Loucy (cell line): Measurements from ENCODE around the gene MOCOS.

Source experiments
- H2AFZ ChIP-seq: fragments of 200-600 bp; sonication (generic); 2 replicates; pipeline ENCODE4 v1.6.0; 2016; ENCODE audit warnings: antibody characterized with exemption, mild to moderate bottlenecking, low read length, moderate library complexity
- H3F3A ChIP-seq: fragments of 200-600 bp; 2 replicates; pipeline ENCODE4 v1.6.0; 2016; ENCODE audit warnings: antibody characterized with exemption, low read depth, mild to moderate bottlenecking
- H3K27me3 ChIP-seq: fragments of 200-600 bp; sonication (generic); 2 replicates; pipeline ENCODE4 v1.6.1; 2014; ENCODE audit warnings: low read length, mild to moderate bottlenecking; ENCODE audit not compliant: insufficient read depth, poor library complexity, severe bottlenecking
- H3K36me3 ChIP-seq: fragments of 200-600 bp; sonication (generic); 2 replicates; pipeline ENCODE4 v1.6.1; 2016; ENCODE audit warnings: low read length; ENCODE audit not compliant: insufficient read depth
- H3K4me1 ChIP-seq: fragments of 200-600 bp; sonication (generic); 2 replicates; pipeline ENCODE4 v1.5.1; 2014; ENCODE audit warnings: low read length, mild to moderate bottlenecking; ENCODE audit not compliant: insufficient read depth, poor library complexity, severe bottlenecking
- H3K4me2 ChIP-seq: fragments of 200-600 bp; sonication (generic); 2 replicates; pipeline ENCODE4 v1.6.0; 2014; ENCODE audit warnings: antibody characterized with exemption, low read length, low read depth, mild to moderate bottlenecking; ENCODE audit not compliant: poor library complexity, severe bottlenecking
- H3K4me3 ChIP-seq: fragments of 200-600 bp; sonication (generic); 2 replicates; pipeline ENCODE4 v1.5.1; 2014; ENCODE audit warnings: low read length, mild to moderate bottlenecking, mixed read lengths; ENCODE audit not compliant: poor library complexity, severe bottlenecking
- H3K79me2 ChIP-seq: fragments of 200-600 bp; sonication (generic); 2 replicates; pipeline ENCODE4 v1.6.1; 2014; ENCODE audit warnings: low read length; ENCODE audit not compliant: insufficient read depth
- H3K9ac ChIP-seq: fragments of 200-600 bp; sonication (generic); 2 replicates; pipeline ENCODE4 v1.6.0; 2014; ENCODE audit warnings: mild to moderate bottlenecking, low read depth, low read length, moderate library complexity; ENCODE audit not compliant: poor library complexity, severe bottlenecking
- H3K9me2 ChIP-seq: fragments of 200-600 bp; sonication (generic); replicated peaks from 2 replicates; pipeline ENCODE4 v1.6.1; 2016; ENCODE audit warnings: low read depth, low read length, mixed read lengths
- H3K9me3 ChIP-seq: fragments of 200-600 bp; sonication (generic); 2 replicates; pipeline ENCODE4 v1.6.1; 2014; ENCODE audit warnings: mild to moderate bottlenecking, antibody characterized with exemption, low read length, low read depth; ENCODE audit not compliant: insufficient read depth
- H4K20me1 ChIP-seq: fragments of 200-600 bp; sonication (generic); 2 replicates; pipeline ENCODE4 v1.6.0; 2014; ENCODE audit warnings: antibody characterized with exemption, low read length, mild to moderate bottlenecking; ENCODE audit not compliant: insufficient read depth, poor library complexity, severe bottlenecking
- EZH2phosphoT487 ChIP-seq: fragments of 200-600 bp; IDR thresholded peaks from 2 replicates; pipeline ENCODE4 v1.6.1; 2018; ENCODE audit warnings: antibody characterized with exemption, mild to moderate bottlenecking, moderate library complexity, borderline replicate concordance
- TF ChIP-seq, protein P1 (sequence below): fragments of 200-600 bp; sonication (generic); conservative IDR thresholded peaks from 2 replicates; pipeline ENCODE4 v1.5.1; 2014; ENCODE audit warnings: mild to moderate bottlenecking, antibody characterized with exemption, low read length

Gene MOCOS

GRCh38 chr18:36157441-36157840 is 29.9 kb upstream of the MOCOS start:
- Histone ChIP-seq H3K9ac (no peak overlapping the region), H3K4me3 (no peak overlapping the region), H3K27me3 (no peaks in the 10 kb centered on the region), H3K4me2 (no peak overlapping the region), H3K9me3 (no peaks in the 10 kb centered on the region), H3F3A (no peaks in the 10 kb centered on the region), H3K4me1 (no peaks in the 10 kb centered on the region), H3K9me2 (no peaks in the 10 kb centered on the region), H3K36me3 (peaks cover 94% of the 10 kb centered on the region; the same call in 1 of the 2 replicates), H4K20me1 (peaks cover 3% of the 10 kb centered on the region), H2AFZ (no peak overlapping the region), H3K79me2 (no peaks in the 10 kb centered on the region)
- TF ChIP-seq, protein P1, sequence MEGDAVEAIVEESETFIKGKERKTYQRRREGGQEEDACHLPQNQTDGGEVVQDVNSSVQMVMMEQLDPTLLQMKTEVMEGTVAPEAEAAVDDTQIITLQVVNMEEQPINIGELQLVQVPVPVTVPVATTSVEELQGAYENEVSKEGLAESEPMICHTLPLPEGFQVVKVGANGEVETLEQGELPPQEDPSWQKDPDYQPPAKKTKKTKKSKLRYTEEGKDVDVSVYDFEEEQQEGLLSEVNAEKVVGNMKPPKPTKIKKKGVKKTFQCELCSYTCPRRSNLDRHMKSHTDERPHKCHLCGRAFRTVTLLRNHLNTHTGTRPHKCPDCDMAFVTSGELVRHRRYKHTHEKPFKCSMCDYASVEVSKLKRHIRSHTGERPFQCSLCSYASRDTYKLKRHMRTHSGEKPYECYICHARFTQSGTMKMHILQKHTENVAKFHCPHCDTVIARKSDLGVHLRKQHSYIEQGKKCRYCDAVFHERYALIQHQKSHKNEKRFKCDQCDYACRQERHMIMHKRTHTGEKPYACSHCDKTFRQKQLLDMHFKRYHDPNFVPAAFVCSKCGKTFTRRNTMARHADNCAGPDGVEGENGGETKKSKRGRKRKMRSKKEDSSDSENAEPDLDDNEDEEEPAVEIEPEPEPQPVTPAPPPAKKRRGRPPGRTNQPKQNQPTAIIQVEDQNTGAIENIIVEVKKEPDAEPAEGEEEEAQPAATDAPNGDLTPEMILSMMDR = no peak
- no peak for TF ChIP-seq EZH2phosphoT487

DNA sequence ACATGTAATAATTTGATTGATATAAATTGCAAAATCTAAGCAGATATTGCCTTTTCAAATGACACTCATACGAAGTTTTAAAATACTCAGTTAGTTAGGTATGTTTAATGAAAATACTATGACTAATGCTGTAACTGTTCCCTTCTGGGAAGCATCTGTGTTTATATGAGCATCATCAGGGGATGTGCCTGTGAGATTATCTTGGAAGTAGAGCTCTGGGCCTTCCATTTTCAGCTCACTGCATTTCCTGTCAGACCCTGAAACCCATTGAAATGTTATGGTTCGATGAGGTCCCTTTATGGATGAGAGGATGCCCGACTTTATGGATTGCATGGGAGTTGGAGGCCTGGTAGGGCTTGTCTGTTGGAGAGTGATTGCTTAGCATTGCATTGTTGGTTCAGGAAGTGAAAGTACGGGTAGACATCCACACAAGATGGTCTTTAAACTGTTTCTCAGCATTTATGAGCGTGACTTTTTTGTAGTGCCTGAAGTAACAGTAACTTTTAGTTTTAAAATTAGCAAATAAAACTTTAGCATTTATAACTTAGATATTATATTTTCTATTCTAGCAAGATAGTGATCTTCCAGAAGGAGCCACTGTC is 28.9 kb upstream of the MOCOS start:
- Histone ChIP-seq H3K27me3 (no peaks in the 10 kb centered on the region), H3K4me1 (no peaks in the 10 kb centered on the region), H3K4me2 (no peak overlapping the region), H3F3A (no peaks in the 10 kb centered on the region), H3K9me3 (no peaks in the 10 kb centered on the region), H3K36me3 (peaks cover 93% of the 10 kb centered on the region; the same call in 1 of the 2 replicates), H3K9ac (no peak overlapping the region), H2AFZ (no peak overlapping the region), H3K4me3 (no peak overlapping the region), H4K20me1 (peaks cover 3% of the 10 kb centered on the region), H3K9me2 (no peaks in the 10 kb centered on the region), H3K79me2 (no peaks in the 10 kb centered on the region)
- TF ChIP-seq, protein P1 = no peak
- no peak for TF ChIP-seq EZH2phosphoT487

DNA sequence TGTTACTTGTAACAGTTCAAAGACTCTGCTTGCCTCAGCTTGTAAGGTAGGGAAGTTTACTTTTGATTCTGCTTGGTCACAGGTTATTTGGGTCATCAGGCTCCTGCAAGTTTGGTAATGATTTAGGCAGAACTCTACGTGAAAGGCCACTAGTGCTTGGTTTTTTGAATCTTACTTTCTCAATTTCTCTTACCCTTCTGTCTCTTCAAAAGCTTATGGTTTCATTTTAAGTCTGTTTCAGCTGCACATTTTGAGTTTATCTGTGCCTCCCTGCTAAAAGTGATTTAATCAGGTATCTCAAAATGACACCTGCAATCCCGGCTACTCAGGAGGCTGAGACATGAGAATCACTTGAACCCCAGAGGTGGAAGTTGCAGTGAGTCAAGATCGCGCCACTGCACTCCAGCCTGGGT is 26.3 kb upstream of the MOCOS start:
- H3K4me1 ChIP-seq = no peaks in the 10 kb centered on the region
- H3K4me2 ChIP-seq = no peak overlapping the region
- peaks cover 95% of the 10 kb centered on the region for H3K36me3 ChIP-seq
- peaks cover 3% of the 10 kb centered on the region for H4K20me1 ChIP-seq
- H3K27me3 ChIP-seq = no peaks in the 10 kb centered on the region
- TF ChIP-seq, protein P1 = no peak
- TF ChIP-seq EZH2phosphoT487 = no peak
- H3K9ac ChIP-seq = no peak overlapping the region
- H3F3A ChIP-seq = no peaks in the 10 kb centered on the region
- H2AFZ ChIP-seq = no peak overlapping the region
- no peaks in the 10 kb centered on the region for H3K79me2 ChIP-seq
- H3K9me3 ChIP-seq = no peaks in the 10 kb centered on the region
- H3K9me2 ChIP-seq = no peaks in the 10 kb centered on the region
- no peak overlapping the region for H3K4me3 ChIP-seq
